ENCODE results near the gene ZNRD2.
"Not testable (repeated sequence)": the region's sequence is repeated elsewhere in the genome, so short reads cannot be mapped to it uniquely, and the experiment has no call there.

The ZNRD2 gene

DNA sequence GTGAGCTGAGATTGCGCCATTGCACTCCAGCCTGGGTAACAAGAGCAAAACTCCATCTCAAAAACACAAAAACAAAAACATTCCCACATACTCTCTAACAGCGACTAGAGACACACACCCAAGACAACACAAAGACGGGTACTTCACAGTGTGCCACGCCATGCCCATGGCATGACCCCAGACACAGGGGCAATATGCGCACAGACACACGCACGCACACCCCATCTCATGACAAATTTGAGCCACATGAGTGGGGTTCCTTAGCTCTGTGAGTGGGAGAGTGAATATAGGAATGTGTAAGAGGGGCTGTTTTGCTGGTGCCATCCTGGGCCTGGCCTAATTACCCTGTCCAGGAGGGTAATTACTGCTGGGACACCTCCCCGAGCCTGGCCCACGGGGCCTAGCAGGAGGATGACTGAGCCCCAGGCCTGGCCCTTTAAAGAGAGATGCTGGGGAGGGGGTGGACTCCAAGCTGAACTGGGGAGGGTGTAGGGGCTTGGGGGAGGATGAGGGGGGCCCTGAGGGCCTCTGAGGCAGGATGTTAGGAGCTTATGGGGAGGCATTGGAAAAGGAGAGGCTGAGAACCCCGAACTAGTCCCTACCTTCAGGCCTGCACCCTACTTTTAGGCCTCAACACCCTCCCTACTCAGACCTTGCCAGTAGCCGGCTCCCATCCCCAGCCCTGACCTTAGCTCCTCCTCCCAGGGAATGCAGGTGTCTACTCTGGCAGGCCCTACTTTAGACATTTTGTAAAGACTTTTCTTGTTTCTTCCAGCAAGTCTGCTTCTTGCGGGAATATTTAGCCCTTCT lies 13.6 kb upstream of the ZNRD2 start:
- DNase-seq = no peak

- DNase-seq = peak; percentile 48
Measured at GRCh38 chr11:65557280-65558001, 12.8 kb upstream of the ZNRD2 start.

DNA sequence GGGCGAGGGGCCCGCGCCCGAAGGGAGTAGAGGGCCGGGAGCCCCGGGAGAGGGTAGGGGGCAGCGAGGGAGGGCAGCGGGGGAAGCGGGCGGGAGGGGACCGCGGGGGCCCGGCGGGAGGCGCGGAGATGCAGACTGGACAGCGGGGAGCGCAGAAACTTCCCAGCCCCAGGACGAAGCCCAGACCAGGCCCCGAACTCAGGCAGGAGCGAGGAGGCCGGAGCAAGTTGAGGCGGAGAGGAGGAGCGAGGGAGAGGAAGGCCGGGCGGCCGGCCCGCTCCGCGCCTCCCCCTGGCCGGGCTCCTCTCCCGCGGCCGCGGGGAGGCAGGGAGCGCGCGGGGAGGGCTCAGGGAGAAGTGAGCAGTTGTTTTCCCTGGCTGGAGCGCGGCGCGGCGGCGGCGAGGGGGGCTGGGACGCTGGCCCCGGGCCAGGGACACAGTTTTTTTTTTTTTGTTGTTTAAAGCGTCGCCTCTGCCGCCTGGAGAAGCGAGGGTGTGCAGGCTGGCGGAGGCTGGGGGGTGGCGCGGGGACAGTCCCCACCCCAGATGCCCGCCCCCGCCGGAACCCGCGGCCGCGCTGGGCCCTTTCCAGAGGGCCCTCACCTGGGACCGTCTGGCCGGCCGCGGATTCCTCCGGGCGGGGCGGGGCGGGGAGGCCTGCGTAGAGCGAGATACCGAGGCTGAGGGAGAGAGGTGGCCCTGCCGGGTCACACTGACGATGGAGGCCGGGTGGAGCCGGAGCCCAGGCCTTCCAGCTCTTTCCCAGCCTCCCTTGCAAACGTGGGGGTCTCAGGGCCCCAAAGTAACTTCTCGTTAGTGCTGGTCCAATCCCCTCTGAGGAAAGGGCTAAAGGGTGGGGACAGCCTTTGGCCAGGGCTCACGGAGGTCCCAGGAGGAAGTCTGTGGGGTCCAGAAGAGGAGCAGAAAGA lies 12.0 kb upstream of the ZNRD2 start, which contains the start of gene LTBP3:
Gene LTBP3, minus strand, starts transcription at position 358 of the 928 bp plus-strand sequence. CDS start 400 bp downstream, outside the sequence.
- DNase-seq = peak; percentile 44

DNA sequence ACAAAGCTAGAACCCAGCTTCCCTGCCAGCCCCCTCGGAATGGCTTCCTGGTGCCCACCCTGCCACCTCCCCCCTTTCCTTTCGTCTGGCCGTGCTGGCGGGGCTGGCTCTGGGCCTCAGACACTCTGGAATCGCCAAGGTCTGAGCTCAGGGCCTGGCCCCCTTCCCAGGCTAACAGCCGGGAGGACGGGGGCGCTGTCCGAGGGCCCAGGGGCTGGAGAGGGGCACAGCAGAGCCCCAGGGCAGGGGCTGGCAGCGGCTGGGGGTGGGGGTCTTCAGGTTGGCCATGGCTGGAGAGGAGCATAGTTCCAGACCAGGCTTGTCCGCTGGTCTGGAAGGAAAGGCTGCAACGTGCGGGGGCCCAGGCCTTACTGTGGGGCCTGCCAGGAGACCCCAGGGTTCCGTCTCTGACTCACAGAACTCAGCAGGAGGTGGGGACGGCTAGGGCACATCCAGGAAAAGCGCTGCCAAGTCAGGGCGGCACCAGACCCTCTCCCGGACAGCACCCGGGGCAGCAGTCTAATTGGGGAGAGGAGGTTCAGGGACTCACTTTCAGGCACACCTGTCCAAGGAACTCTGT lies 11.3 kb upstream of the ZNRD2 start:
- DNase-seq = no peak

DNA sequence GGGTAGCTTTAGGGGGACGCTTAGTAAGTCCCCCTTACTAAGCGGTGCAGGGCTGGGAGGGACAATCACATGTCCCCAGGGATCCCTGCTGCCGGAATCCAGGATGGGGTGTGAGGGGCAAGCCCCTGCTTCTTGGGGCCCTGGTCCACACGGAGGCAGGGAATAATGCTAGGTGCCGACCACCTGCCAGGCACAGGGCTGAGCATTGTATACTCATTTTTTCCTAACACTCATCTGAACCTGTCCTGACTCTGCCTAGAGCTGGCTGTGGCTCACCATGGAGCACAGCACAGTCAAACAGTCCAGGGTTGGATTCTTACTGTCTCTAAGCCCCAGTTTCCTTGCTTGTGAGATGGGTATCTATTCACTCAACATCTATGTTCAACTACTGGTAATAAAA lies 10.7 kb upstream of the ZNRD2 start:
- no peak for DNase-seq

- no peak for DNase-seq
Measured at GRCh38 chr11:65559951-65560537, 10.2 kb upstream of the ZNRD2 start.

DNA sequence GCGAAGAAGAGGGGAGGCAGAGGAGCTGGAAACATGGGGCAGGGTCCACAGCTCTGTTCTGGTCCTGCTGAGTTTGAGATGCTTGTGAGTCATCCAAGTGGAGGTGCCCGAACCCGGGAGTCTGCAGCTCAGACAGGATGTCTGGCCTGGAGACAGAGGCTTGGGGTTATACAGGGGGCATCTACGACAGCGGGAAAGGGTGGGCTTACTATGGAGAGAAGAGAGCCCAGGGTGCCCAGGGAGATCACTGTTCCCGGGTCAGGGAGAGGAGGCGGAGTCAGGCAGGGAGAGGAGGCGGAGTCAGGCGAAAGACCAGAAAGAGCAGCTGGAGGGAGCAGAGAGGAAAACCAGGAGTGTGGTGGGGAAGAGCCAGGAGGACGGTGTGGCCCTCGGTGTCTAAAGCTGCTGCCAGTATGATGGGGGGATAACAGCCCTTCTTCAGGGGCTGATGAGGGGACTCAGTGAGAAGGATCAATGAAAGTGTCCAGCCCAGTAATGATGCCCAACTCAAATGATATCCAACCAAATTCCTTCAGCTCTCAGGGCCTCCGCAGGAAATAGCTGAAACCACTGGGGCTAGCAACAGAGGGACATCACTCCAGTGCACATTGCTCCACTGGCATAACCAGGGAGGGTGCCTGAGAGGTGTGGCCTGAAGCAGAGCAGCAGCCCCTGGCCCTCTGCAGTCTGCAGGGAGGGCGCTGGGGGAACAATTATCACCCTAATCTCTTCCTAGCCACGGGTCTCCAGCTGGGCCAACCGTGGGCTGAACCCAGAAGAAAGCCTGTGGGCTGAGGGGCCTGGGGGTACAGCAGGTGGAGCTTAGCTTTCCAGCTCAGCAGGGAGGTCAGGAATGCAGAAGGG lies 9.5 kb upstream of the ZNRD2 start:
- DNase-seq = no peak

- no peak for DNase-seq
Measured at GRCh38 chr11:65562020-65562419, 8.3 kb upstream of the ZNRD2 start.

GRCh38 chr11:65562788-65563187 lies 7.5 kb upstream of the ZNRD2 start:
- DNase-seq = no peak

DNA sequence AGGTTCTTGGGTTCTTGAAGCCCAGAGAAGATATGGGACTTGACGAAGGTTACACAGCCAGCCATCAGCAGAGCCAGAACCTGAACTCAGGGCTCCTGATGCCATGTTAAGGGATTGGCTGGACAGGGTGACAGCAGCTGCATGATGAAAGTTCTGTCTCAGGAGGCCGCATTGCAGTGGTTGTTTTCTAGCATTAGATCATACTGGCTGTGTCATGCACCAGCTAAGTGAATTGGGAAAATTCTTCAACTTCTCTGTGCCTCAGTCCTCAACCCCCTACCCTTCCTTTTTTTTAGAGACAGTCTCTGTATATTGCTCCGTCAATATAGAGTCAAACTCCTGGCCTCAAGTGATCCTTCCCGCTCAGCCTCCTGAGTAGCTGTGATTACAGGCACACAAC lies 6.7 kb upstream of the ZNRD2 start:
- no peak for DNase-seq

- not testable (repeated sequence) for DNase-seq
Measured at GRCh38 chr11:65564879-65565559, 5.3 kb upstream of the ZNRD2 start.

DNA sequence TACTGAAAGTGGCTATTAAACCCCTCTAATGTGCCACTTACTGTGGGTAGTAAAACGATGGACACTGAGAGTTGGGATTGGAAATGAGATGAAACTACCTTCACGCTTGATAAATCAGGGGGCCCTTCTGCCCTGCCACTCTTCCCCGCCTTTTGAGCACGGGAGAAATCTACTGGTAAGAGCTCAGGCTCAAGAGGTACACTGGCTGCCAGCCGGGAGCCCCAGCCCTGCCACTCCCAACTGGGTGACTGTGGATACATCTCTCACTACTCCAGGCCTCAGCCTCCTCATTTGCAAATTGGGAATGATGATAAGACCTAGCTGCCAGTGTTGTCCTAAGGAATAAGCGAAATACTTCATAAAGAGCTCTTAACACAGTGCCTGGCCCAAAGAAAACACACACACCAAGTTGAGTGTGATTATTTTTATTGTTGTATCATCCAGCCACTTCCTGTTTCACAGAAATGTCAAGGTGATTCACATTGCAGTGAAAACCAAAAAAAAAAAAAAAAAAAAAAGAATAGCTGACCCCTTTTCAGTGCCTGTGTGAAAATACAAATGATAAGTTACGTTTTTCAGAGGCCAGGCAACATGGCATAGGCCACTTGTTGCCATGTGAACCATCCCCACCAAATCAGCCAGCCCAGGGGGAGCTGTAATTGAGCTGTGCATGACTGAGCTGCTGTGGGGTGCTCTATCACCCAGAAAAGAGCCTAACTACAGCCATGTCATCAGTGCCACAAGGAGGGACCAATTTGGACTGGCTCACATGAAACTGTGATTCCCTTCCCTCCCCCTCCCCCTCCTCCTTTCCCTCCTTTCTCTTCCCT lies 4.4 kb upstream of the ZNRD2 start:
- DNase-seq = no peak

DNA sequence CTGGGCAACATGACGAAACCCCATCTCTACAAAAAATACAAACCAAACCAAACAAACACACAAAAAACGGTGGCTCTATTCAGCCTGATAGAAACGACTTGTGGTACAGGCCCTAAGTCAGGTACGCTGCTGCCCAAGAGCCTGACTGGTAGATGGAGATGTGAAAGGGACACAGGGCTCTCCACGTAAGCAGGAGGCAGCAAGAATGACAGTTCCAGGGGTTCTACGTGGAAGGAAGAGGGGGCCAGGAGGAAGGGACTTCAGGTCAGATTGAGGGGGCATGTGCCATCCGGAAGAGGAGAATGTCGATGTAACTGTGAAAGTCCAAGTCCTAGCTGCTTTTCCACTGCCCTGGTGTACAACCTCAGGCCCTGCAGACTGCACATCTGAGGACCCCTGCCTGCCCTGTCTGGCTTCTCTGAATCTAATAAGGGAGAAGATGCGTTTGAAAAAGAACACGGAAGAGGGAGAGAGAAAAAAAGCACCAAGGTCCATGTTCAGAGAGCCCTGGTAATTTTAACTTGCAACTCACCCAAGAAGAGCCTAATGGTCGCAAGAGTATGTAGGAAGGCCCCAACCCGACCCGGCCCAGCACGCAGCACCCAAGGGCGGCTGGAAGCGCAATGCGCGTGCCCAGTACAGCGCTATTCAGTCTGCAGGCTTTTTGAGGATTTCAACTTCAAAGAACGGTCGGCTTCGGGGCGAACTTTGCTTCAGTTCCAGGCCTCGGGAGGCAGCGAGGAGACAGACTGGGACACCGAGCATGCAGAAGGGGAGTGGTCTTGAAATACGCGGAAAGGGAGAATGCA lies 909 bp upstream of the ZNRD2 start:
- no peak for DNase-seq

- no peak for DNase-seq
Measured at GRCh38 chr11:65571420-65571819, 1.1 kb downstream of the ZNRD2 start.

- DNase-seq = no peak
Measured at GRCh38 chr11:65571940-65572339, 1.7 kb downstream of the ZNRD2 start.

GRCh38 chr11:65572356-65573051 lies 2.2 kb downstream of the ZNRD2 start, which contains the start of gene FAM89B:
Gene FAM89B (plus strand): TSS chr11:65572538. CDS start chr11:65572670, 132 bp downstream.
- DNase-seq = peak; percentile 88

GRCh38 chr11:65573391-65574079 lies 3.3 kb downstream of the ZNRD2 start:
- no peak for DNase-seq

Measured in stimulated activated CD4-positive, alpha-beta T cell treated with anti-CD3 and anti-CD28 coated beads, Interleukin-4, amount 100 ng/mL, for 1 hour (primary cell).